GM18868 (cell line): ENCODE results near the gene EPS8L2.

Experiments used
- ATAC-seq: cut with Tn5 transposase; IDR thresholded peaks from one replicate; pipeline ENCODE4 v1.9.1; 2021; ENCODE audit warnings: mild to moderate bottlenecking, moderate library complexity; ENCODE audit not compliant: unreplicated experiment

Gene EPS8L2

DNA sequence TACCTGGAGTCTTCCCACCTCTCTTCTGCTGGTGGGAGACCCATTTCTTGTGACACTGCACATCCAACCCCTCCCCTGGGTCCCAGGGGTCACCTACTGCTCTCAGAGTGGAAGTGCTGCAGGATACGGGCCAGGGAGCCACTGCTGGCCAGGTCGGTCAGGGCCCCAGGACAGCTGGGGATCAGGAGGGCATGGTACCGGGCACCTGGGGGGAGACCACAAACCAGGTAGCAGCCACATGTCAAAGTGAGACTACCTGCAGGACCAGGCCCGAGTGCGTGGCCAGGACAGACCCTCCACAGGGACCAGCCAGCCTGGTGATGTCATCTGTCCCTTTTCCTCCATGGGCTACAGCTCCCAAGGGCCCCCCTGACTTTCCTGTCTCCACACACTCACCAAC is 67.4 kb downstream of the EPS8L2 start:
- ATAC-seq: no peak

GRCh38 chr11:773830-774229 is 67.8 kb downstream of the EPS8L2 start:
- no peak for ATAC-seq

DNA sequence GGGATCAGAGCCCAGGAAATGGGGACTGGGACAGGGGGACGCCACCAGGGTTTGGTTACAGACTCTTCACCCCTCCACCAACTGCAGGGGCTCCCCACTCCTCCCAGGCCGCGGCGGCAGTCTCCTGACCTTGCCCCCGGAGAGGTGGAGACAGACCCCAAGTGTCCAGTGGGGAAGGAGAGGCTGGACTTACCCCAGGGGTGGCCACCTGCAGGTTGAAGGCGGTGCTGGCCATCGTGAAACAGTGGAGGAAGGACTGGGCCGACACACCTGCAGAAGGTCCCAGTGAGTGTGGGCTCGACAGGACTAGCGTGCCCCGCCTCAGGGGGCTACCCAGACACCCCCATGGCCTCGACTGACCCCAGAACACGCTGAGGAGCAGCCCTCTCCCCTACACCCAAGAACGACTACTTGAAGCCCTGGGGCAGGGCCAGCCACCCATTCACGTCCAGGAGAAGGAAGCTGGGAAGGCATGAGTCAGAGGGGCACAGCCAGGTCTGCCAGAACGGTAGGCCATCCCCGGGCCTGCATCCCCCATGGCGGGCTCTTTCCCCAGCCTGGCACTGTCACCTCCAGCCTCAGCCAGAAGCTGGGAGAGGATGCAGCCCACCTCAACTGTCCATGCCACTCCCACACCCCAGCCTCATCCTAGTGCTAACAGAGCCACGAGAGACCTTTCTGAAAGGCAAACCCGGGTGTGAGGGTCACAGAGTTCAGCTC is 69.0 kb downstream of the EPS8L2 start:
- ATAC-seq: no peak

DNA sequence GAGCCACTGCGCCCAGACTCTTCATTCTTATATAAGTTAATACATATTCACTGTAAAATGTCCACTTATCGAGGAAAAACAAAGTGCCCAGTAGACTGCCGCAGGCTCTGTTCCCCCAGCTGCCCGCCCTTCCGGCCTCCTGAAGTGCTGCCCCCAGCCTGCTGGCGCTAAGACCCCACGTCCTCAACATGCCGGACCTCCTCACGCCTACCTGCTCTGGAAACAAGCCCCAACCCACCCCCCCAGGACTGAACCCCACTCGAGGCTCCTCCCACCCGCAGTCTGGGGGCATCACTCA is 70.2 kb downstream of the EPS8L2 start:
- ATAC-seq: no peak

GRCh38 chr11:776561-777287 is 70.7 kb downstream of the EPS8L2 start:
- peak; percentile 28 for ATAC-seq
